K562 (cell line): ENCODE measurements around the gene WDR93. TPM values are rescaled to one million over a fixed set of nuclear protein-coding genes. Genes with fewer than 3 reads are reported as not detected.

Experiments used
- ATAC-seq: fragments of 200-7000 bp; cut with Tn5 transposase; 3 replicates; pipeline ENCODE4 v1.9.1; 2020; ENCODE audit warnings: moderate library complexity
- BruUV-seq: library from RNA; stranded (reverse); fragments of 400-500 nt; replicated peaks from 2 replicates; lab custom pipeline; 2021; lab: Mats Ljungman, UMichigan
- CTCF ChIA-PET: fragments of 300-600 bp; formaldehyde crosslinking; extraction: SDS; loops from one replicate; lab custom pipeline; 2021; ENCODE audit warnings: low intra/inter-chr PET ratio; lab: Yijun Ruan, JAX
- POLR2A ChIA-PET: fragments of 300-600, 350-650 bp; sonication (Branson Sonifier 250); formaldehyde crosslinking; extraction: SDS; loops from one replicate; lab custom pipeline; 2021; ENCODE audit warnings: antibody characterized with exemption, inconsistent platforms; lab: Yijun Ruan, JAX
- DNase-seq, 4 experiments: peaks; one replicate each; pipeline versions ENCODE4 v3.0.0 to v3.0.0-alpha.2; 2011 to 2018; ENCODE audit warnings: low spot score in 3 of 4, mixed read lengths in 3 of 4; ENCODE audit errors: extremely low read depth in 1 of 4
- FAIRE-seq: peaks from 2 replicates; lab custom pipeline; 2011; peaks lifted over from hg19 to GRCh38; lab: Jason Lieb, UNC
- H2AFZ ChIP-seq: 2 replicates; pipeline ENCODE4 v1.6.0; 2011; ENCODE audit warnings: low read depth, low read length, control low read depth, inconsistent platforms
- H3K27ac ChIP-seq: fragments of 200-600 bp; 3 replicates; pipeline ENCODE4 v1.8.0; 2011; ENCODE audit warnings: low read depth, mild to moderate bottlenecking, control low read depth, inconsistent platforms, low read length, moderate library complexity, mixed read lengths; ENCODE audit errors: extremely low read depth
- H3K27me3 ChIP-seq, 2 experiments: fragments of 300-600 bp in 1 of 2; 2 replicates in 1 of 2; 3 replicates in 1 of 2; pipeline versions ENCODE4 v1.6.0 to v1.8.0; 2011; ENCODE audit warnings: inconsistent platforms in 2 of 2, low read length in 2 of 2, mild to moderate bottlenecking in 1 of 2, mixed read lengths in 1 of 2, moderate library complexity in 1 of 2; ENCODE audit not compliant: control insufficient read depth in 2 of 2, insufficient read depth in 2 of 2
- H3K36me3 ChIP-seq: fragments of 300-600 bp; 3 replicates; pipeline ENCODE4 v1.8.0; 2011; ENCODE audit warnings: mild to moderate bottlenecking, low read length, inconsistent platforms; ENCODE audit not compliant: control insufficient read depth, insufficient read depth
- H3K4me1 ChIP-seq, 2 experiments: fragments of 200-600 bp in 1 of 2; replicated peaks in 1 of 2; 2 replicates in 1 of 2; 3 replicates in 1 of 2; pipeline versions ENCODE4 v1.5.1 to v1.8.0; 2011; ENCODE audit warnings: inconsistent platforms in 2 of 2, low read length in 2 of 2, mild to moderate bottlenecking in 1 of 2, mixed read lengths in 1 of 2, moderate library complexity in 1 of 2; ENCODE audit not compliant: control insufficient read depth in 2 of 2, insufficient read depth in 2 of 2
- H3K4me2 ChIP-seq: 2 replicates; pipeline ENCODE4 v1.6.1; 2011; ENCODE audit warnings: low read length, control low read depth, inconsistent platforms, mixed read lengths; ENCODE audit not compliant: insufficient read depth
- H3K4me3 ChIP-seq: fragments of 200-600 bp; sonication (generic), shearing (Covaris generic); 2 replicates; pipeline ENCODE4 v1.5.1; 2016; ENCODE audit warnings: control low read depth, inconsistent platforms
- H3K79me2 ChIP-seq: fragments of 200-600 bp; 3 replicates; pipeline ENCODE4 v1.8.0; 2011; ENCODE audit warnings: low read length, inconsistent platforms; ENCODE audit not compliant: control insufficient read depth, insufficient read depth
- H3K9ac ChIP-seq, 2 experiments: 2 replicates each; pipeline versions ENCODE4 v1.6.0 to v1.6.1; 2011; ENCODE audit warnings: low read depth in 2 of 2, low read length in 2 of 2, control low read depth in 1 of 2, inconsistent platforms in 1 of 2, mild to moderate bottlenecking in 1 of 2, mixed read lengths in 1 of 2; ENCODE audit not compliant: insufficient read depth in 1 of 2
- H3K9me1 ChIP-seq: one replicate; pipeline ENCODE4 v1.6.0; 2011; ENCODE audit warnings: inconsistent platforms, mild to moderate bottlenecking, low read length, moderate library complexity; ENCODE audit not compliant: control insufficient read depth, insufficient read depth
- H3K9me3 ChIP-seq: replicated peaks from 2 replicates; pipeline ENCODE4 v1.5.1; 2011; ENCODE audit warnings: low read depth, low read length, inconsistent platforms; ENCODE audit not compliant: control insufficient read depth, insufficient read depth
- H4K20me1 ChIP-seq: replicated peaks from 2 replicates; pipeline ENCODE4 v1.6.1; 2011; ENCODE audit warnings: low read length, inconsistent platforms, mixed read lengths; ENCODE audit not compliant: control insufficient read depth, insufficient read depth
- CBFB ChIP-seq: sonication (generic); formaldehyde crosslinking; IDR thresholded peaks from 2 replicates; pipeline ENCODE4 v1.4.0; 2020; ENCODE audit warnings: mild to moderate bottlenecking, missing genetic modification reagents
- IRF2 ChIP-seq: sonication (generic); formaldehyde crosslinking; IDR thresholded peaks from 2 replicates; pipeline ENCODE4 v1.8.1; 2022; ENCODE audit warnings: mild to moderate bottlenecking, missing genetic modification reagents
- ZFP36 ChIP-seq: fragments of 150-350 bp; IDR thresholded peaks from 2 replicates; pipeline ENCODE4 v1.6.1; 2018; ENCODE audit warnings: low read length, low read depth; ENCODE audit not compliant: partially characterized antibody
- WGBS: fragments of 100-300 bp; shearing (Covaris generic); methylation state at CpG from one replicate; pipeline ENCODE4 v1.1.6; 2016; ENCODE audit warnings: low coverage, mixed read lengths; ENCODE audit not compliant: insufficient coverage; ENCODE audit errors: missing lambda C conversion rate; 5-methylcytosine and 5-hydroxymethylcytosine counted together
- in situ Hi-C: fragments of 300-500 bp; cut with MboI; formaldehyde crosslinking; loops from 4 replicates; pipeline ENCODE4 v1.15.0; 2018; ENCODE audit warnings: inconsistent platforms, mixed read lengths
- intact Hi-C: fragments of 100-400 bp; cut with micrococcal nuclease; formaldehyde crosslinking; loops from 2 replicates; pipeline ENCODE4 v1.14.2; 2022
- polyA plus RNA-seq, 8 experiments: library from polyadenylated mRNA; depleted of rRNA in 4 of 8; stranded (reverse) in 5 of 8; unstranded in 3 of 8; fragments of >200 nt; fragmentation: Nextera tagmentation in 2 of 8; fragmentation: Illumina TruSeq in 1 of 8; extraction: Ambion mirVana in 2 of 8; extraction: Trizol in 1 of 8; gene quantifications; 2 replicates each; pipeline versions ENCODE4 v1.2.1 to v1.2.3, GENCODE V29; 2011 to 2014; ENCODE audit warnings: inconsistent platforms in 1 of 8, missing spikeins in 1 of 8
- total RNA-seq, 7 experiments: library from RNA; depleted of rRNA in 6 of 7; stranded (reverse); fragments of >200 nt in 6 of 7; fragmentation: Illumina TruSeq in 2 of 7; extraction: Trizol in 2 of 7; gene quantifications; 2 replicates each; pipeline versions ENCODE4 v1.2.1 to v1.2.3, GENCODE V29; 2011 to 2021; ENCODE audit warnings: low replicate concordance in 1 of 7

The WDR93 gene
- total and polyA plus RNA-seq, 9 of the 15 experiments (the other 6 are each of a cell fraction or from before 2014, with no cell fraction given) = not detected

DNA sequence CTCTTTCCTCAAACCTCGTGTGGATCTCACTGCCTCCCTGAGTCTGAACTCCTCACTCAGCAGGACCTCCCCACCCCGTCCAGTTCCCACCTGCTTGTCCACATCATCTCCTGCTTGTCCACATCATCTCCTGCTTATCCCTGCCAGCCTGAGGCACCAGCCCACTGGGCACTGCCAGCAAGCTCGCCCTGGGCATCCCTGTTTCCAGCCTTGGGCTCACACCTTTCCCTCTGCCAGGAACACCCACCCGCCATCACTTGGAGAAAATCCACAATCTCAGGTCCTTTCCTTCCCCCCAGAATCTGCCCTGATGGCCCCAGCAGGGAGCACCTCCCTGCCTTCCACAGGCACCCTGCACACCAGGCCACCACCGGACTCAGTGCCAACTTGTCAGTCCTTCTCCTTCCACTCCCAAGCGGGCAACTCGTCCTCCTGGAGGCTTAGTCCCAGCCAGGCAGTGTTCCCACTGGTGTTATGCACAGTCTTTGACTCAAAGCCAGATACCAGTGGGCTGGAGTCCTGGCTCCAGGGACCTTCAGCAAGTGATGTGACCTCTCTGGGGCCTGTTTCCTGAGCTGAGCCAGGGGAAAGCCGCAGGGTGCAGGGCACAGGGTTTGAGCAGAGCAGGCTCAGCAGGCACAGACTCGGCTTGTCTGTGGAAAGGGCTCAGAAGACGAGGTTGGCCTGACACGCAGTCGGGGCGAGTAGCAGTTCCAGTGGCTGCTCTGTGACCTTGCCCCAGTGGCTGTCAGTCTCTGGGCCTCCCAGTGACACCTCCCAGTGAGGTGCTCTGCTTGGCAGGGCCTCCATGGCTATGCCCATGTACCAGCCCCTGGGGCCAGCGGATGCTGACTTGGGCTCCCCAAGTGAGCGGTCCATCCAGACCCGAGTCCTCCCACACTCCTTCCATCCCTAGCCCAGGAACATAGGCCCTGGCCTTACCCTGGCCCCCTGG lies 76.0 kb downstream of the WDR93 start:
- Histone ChIP-seq H3K4me2 (no peak overlapping the region), H2AFZ (no peak overlapping the region), H3K27me3 (no peaks in the 10 kb centered on the region), H3K36me3 (no peaks in the 10 kb centered on the region), H3K9me3 (no peaks in the 10 kb centered on the region), H4K20me1 (no peaks in the 10 kb centered on the region; the same call in 1 of the 2 replicates), H3K4me1 (peaks cover 10 to 22% of the 10 kb centered on the region in 2 experiments; a peak in 4 of 5 replicates), H3K79me2 (no peaks in the 10 kb centered on the region), H3K9me1 (no peaks in the 10 kb centered on the region), H3K4me3 (no peak overlapping the region), H3K27ac (no peak overlapping the region), H3K9ac (0 out of 4 replicates have a peak overlapping the region, but pooled peaks of 1 of the 2 experiments have one; percentile 73)
- 47% methylated on average over 16 of the region's 16 CpGs for WGBS
- no TSS peak for BruUV-seq
- POLR2A ChIA-PET = no interaction called here
- no peak; the same call in 2 of the 3 replicates for ATAC-seq
- intact Hi-C loops = no loop called here
- DNase-seq = no peak
- FAIRE-seq = no peak
- 0 out of 2 replicates have a peak, but pooled peaks have one; percentile 50 for TF ChIP-seq CBFB (CRISPR knock-in tag)
- TF ChIP-seq ZFP36 = peak; percentile 50
- no peak for TF ChIP-seq IRF2 (CRISPR knock-in tag)
- in situ Hi-C loops = no loop called here
- CTCF ChIA-PET = no interaction called here
